HG03139 (cell line): ENCODE measurements around the gene UBE2J1.
"Not testable (repeated sequence)": the region's sequence is repeated elsewhere in the genome, so short reads cannot be mapped to it uniquely, and the experiment has no call there.

Experiments used
- ATAC-seq: cut with Tn5 transposase; IDR thresholded peaks from one replicate; pipeline ENCODE4 v1.9.1; 2021; ENCODE audit not compliant: unreplicated experiment

UBE2J1 gene

DNA sequence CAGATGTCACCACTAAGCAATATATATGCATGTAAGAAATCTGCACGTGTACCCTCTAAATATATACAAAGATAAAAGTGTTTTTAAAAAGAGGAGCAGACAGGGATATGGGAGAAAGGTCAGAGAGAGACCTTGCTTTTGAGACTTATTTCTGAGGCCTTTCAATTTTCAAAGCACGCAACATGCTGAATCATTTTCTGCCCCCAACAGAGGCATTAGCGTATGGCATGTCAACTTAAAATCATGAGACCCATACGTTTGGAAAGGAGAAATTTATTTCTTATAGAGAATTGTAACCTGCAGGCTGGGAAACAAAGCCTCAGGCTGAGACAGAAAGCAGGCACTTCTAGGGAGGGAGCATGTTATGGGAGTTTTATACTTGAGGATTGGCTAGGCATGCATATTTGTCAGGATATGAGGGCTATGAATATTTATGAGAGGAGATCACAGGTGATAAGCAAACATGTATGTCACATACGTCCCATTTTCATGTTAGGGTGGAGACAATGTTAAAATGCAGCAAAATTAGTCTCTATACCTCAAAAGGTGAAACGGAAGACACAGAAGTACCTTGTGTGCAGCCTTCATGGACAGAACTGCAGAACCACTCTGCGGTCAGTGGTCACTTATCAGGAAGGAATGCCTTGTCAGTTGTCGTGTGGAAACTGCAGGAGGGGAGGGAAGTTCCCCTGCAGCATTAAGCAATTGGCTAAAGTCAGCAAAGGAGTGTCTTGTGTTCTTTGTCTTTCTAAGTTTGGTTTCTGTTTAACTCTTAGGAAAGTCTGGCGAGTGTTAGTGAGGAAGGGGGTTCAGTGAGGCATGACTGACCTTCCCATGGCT, 31.2 kb downstream of the UBE2J1 start:
- ATAC-seq, result no peak

DNA sequence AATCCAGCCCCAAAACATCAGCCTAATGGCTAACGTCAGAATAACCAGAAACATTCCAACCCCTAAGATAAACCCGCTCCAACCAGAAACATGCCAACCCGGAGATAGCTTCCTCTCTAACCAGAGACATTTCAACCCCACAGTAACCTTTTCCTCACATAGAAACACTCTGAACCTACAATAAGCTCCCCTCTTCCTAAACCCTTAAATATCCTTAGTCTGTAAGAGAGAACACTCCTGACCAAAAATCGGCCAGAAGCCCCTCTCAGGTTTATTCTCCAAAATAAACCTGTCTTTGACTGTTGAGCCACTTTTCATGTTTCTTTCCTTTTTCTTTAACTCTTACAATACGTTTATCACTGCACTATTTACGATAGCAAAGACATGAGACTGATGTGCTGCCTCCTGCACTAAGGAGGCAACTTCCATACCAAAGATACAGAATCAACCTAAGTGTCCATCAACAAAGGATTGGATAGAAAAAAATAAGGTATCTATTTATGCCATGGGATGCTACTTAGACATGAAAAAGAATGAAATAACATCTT, 32.4 kb downstream of the UBE2J1 start:
- ATAC-seq, result no peak

- no peak for ATAC-seq
Observed at GRCh38 chr6:89317067-89317466, 35.5 kb downstream of the UBE2J1 start.

GRCh38 chr6:89315249-89315885, 37.2 kb downstream of the UBE2J1 start, which contains the start of gene GABRR2:
Gene GABRR2, minus strand, starts transcription at chr6:89315299. Its CDS starts 134 bp downstream, at chr6:89315165.
- ATAC-seq, result no peak

DNA sequence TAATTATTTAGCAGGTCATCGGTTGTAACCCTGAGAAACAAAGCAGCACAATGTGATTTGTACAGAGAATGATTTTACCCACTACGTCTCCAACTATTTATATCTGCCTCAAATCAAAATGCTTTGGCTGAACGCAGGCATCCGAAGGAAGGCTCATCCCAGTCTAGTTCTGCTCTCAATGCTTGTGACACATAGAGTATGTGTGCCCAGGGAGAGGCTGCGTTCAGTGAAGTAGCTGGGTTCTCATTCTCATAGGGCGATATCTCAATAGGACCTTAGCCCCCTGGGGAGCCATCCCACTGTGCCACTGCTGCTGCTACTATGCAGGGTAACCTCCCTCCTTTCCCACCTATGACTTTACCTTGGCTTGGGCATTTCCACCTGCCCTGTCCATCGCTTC, 37.8 kb downstream of the UBE2J1 start:
- no peak for ATAC-seq

DNA sequence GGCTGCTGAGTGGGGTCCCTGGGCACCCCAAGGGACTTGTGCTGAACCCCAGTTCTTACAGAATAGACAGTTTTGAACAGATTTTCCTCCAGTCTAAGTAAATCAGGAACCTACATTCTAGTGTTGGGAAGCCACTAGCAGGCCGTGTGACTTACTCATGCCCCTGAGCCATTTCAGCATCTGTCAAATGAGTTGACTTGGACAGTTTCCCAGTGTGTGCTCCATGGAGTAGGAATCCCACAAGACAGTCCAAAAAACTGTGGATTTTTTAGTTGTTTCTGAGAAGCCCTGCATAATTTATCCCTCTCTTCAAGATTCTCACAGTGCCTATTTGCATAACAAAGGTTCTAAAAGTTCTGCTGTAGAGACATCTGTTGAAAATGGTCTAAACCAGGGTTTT, 39.5 kb downstream of the UBE2J1 start:
- ATAC-seq, result no peak

GRCh38 chr6:89311853-89312531, 40.5 kb downstream of the UBE2J1 start:
- no peak for ATAC-seq

DNA sequence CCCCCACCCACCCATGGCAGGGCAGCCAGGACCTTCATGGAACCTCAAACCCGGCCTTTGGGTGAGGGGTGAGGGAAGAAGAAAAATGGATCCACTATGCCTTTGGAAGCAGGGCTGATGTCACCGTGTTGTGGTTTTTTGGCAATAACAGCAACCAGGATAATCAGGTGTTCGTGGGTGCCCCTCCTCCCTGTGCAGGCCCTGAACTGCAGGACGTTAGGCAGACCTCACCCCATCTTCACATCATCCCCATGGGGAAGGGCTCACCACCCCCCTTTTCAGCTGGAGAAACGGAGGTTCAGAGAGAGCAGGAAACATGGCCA, 41.0 kb downstream of the UBE2J1 start:
- ATAC-seq, result no peak

GRCh38 chr6:89310929-89311328, 41.6 kb downstream of the UBE2J1 start:
- ATAC-seq, result no peak

DNA sequence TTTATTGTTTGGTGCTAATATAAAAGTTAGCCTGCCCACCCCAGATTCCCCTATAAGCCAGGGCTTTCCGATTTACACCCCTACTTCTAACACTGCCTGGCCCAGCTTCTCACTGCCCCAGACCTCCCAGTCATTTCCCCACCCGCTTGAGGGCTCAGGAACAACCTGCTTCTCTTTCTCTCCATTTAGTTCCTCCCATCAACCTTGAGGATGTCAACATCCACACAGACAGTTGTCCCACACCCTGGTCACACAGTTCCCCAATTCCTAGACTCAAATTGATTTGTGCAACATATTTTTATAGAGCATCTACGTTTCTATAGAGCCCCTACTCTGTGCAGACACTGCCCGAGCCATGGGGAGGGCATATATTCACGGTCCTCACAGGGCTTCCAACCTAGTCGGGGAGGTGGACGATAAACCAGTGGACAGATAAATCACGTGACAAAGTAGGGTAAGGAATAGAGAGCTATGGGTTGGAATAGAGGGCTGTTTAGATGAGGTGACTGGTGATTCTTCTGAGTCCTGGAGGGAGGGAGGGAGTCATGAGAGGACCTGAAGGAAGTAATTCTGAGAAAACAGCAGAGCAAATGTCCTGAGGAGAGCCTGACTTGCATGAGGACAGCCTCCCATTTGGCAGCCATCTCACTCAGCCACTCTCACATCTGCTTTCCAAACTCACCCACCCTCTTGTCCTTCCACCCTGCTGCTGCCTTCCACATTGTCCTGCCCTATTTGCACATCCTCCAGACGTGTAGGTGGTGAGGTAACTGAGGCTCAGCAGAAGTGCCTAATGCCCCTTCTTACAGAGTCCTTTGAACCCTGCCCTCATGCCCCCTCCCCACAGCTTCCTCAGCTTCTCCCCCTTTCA, 43.8 kb downstream of the UBE2J1 start:
- no peak for ATAC-seq

- not testable (repeated sequence) for ATAC-seq
Observed at GRCh38 chr6:89304517-89304916, 48.0 kb downstream of the UBE2J1 start.

DNA sequence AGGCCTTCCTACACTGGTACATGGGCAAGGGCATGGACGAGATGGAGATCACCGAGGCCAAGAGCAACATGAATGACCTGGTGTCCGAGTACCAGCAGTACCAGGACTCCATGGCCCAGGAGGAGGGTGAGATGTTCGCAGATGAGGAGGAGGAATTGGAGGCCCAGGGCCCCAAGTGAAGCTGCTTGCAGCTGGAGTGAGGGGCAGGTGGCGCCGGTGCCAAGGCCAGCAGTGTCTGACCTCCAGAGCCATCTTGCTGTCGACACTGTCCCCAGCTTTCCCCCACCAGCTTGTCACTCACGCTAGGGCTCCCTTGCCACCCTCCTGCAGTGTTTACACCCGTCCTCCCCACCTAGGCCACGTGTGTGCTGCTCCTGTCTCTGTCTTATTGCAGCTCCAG, 49.6 kb downstream of the UBE2J1 start:
- no peak for ATAC-seq

- no peak for ATAC-seq
Observed at GRCh38 chr6:89302195-89302770, 50.2 kb downstream of the UBE2J1 start.

DNA sequence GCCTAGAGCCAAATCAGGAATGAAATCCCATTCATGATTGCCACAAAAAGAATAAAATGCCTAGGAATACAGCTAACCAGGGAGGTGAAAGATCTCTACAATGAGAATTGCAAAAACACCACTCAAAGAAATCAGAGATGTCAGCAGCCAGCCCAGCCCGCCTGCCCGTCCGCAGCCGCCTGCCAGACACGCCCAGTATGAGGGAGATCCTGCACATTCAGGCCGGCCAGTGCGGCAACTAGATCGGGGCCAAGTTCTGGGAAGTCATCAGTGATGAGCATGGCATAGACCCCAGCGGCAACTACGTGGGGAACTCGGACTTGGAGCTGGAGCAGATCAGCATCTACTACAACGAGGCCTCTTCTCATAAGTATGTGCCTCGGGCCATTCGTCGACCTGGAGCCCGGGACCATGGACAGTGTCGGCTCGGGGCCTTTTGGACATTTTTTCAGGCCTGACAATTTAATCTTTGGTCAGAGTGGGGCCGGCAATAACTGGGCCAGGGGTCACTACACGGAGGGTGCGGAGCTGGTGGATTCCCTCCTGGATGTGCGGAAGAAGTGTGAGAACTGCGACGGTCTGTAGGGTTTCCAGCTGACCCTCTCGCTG, 50.8 kb downstream of the UBE2J1 start:
- no peak for ATAC-seq

- no peak for ATAC-seq
Observed at GRCh38 chr6:89299466-89299850, 53.1 kb downstream of the UBE2J1 start.

DNA sequence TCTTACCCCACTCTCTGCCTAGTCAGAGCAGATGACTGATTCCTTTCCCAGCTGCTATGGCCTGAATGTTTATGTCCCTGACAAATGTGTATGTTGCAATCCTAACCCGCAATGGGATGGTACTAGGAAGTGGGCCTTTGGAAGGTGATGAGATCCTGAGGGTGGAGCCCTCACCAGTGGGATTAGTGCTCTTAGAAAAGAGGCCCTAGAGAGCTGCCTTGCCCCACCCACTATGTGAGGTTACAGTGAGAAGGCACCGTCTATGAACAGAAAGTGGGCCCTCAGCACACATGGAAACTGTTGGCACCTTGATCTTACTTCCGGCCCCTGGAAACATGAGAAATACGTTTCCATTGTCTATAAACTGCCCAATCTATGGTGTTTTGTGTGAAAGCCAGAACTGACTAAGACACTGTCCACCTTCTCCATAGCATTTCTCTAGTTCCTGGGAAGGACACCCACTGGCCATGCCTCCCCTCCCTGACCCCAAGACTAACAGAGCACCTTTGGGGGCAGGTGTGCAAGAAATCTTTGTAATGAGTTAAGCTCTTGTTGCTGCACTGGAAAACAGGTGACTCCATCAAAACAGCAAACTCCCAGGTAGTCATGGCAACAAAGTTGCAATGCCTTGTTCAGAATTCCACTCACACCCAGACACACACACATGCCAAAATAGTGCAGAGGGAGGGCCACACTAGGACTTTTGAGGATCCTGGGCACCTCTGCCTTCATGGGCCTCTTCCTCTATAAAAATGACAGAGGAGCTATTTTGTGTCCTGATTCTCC, 53.6 kb downstream of the UBE2J1 start:
- ATAC-seq, result no peak

GRCh38 chr6:89297695-89298351, 54.7 kb downstream of the UBE2J1 start:
- peak; percentile 93 for ATAC-seq

- ATAC-seq, result no peak
Observed at GRCh38 chr6:89295981-89296380, 56.5 kb downstream of the UBE2J1 start.

DNA sequence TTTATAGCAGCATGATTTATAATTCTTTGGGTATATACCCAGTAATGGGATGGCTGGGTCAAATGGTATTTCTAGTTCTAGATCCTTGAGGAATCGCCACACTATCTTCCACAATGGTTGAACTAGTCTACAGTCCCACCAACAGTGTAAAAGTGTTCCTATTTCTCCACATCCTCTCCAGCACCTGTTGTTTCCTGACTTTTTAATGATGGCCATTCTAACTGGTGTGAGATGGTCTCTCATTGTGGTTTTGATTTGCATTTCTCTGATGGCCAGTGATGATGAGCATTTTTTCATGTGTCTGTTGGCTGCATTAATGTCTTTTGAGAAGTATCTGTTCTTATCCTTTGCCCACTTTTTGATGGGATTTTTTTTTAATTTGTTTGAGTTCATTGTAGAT, 57.4 kb downstream of the UBE2J1 start:
- ATAC-seq, result not testable (repeated sequence)
